Superior temporal gyrus (tissue), 1 donor: ENCODE data around the gene STX1A.

Source experiments
- DNase-seq: peaks from one replicate; pipeline ENCODE4 v3.0.0-alpha.2; 2016; ENCODE audit errors: extremely low spot score

Gene STX1A

GRCh38 chr7:73707045-73707631 is 12.3 kb downstream of the STX1A start:
- DNase-seq: no peak

GRCh38 chr7:73706126-73707044 is 13.1 kb downstream of the STX1A start:
- no peak for DNase-seq

- DNase-seq: no peak
Observed at GRCh38 chr7:73705551-73705920, 13.9 kb downstream of the STX1A start.

- no peak for DNase-seq
Observed at GRCh38 chr7:73704640-73705550, 14.6 kb downstream of the STX1A start.

- no peak for DNase-seq
Observed at GRCh38 chr7:73703757-73704639, 15.5 kb downstream of the STX1A start.

- no peak for DNase-seq
Observed at GRCh38 chr7:73703225-73703624, 16.2 kb downstream of the STX1A start.

- DNase-seq: no peak
Observed at GRCh38 chr7:73702665-73703064, 16.8 kb downstream of the STX1A start.

GRCh38 chr7:73702226-73702625 is 17.2 kb downstream of the STX1A start:
- no peak for DNase-seq

- DNase-seq: peak; percentile 53
Observed at GRCh38 chr7:73701357-73701995, 18.0 kb downstream of the STX1A start.

- DNase-seq: no peak
Observed at GRCh38 chr7:73700581-73701134, 18.8 kb downstream of the STX1A start.

GRCh38 chr7:73700069-73700423 is 19.4 kb downstream of the STX1A start:
- DNase-seq: no peak

- DNase-seq: no peak
Observed at GRCh38 chr7:73699370-73700068, 19.9 kb downstream of the STX1A start.

- DNase-seq: no peak
Observed at GRCh38 chr7:73698410-73698809, 21.1 kb downstream of the STX1A start.

GRCh38 chr7:73696372-73696771 is 23.1 kb downstream of the STX1A start:
- DNase-seq: no peak

GRCh38 chr7:73690646-73691045 is 28.8 kb downstream of the STX1A start:
- DNase-seq: no peak

- no peak for DNase-seq
Observed at GRCh38 chr7:73688288-73688687, 31.2 kb downstream of the STX1A start.

- DNase-seq: no peak
Observed at GRCh38 chr7:73685311-73685710, 34.2 kb downstream of the STX1A start.

- no peak for DNase-seq
Observed at GRCh38 chr7:73683788-73684693, 35.4 kb downstream of the STX1A start.
